H9 (cell line): Measurements from ENCODE around the gene MAD1L1. TPM values are rescaled to one million over a fixed set of nuclear protein-coding genes. Genes with fewer than 3 reads are reported as not detected.
A peak's percentile ranks its signal among the peaks of the same experiment; 100 is the strongest.

ENCODE experiments used
- DNase-seq: peaks from one replicate; pipeline ENCODE4 v3.0.0-alpha.2; 2017
- H2AFZ ChIP-seq: one replicate; pipeline ENCODE4 v1.6.1; 2013; ENCODE audit warnings: mild to moderate bottlenecking, low read length, control low read depth, moderate library complexity
- H2AK5ac ChIP-seq: 2 replicates; pipeline ENCODE4 v1.6.1; 2013; ENCODE audit warnings: low read length, control low read depth, mixed read lengths; ENCODE audit not compliant: insufficient read length
- H2BK120ac ChIP-seq: one replicate; pipeline ENCODE4 v1.6.1; 2013; ENCODE audit warnings: low read depth, mild to moderate bottlenecking, low read length, control low read depth, inconsistent platforms; ENCODE audit not compliant: poor library complexity, severe bottlenecking
- H2BK12ac ChIP-seq: 2 replicates; pipeline ENCODE4 v1.6.1; 2013; ENCODE audit warnings: low read length, control low read depth, mixed read lengths, low read depth; ENCODE audit not compliant: insufficient read length
- H2BK15ac ChIP-seq: 2 replicates; pipeline ENCODE4 v1.6.1; 2013; ENCODE audit warnings: low read depth, low read length, control low read depth
- H2BK20ac ChIP-seq: one replicate; pipeline ENCODE4 v1.6.1; 2013; ENCODE audit warnings: low read depth, mild to moderate bottlenecking, low read length, control low read depth, inconsistent platforms; ENCODE audit not compliant: poor library complexity, severe bottlenecking
- H2BK5ac ChIP-seq: 2 replicates; pipeline ENCODE4 v1.6.1; 2013; ENCODE audit warnings: low read length, control low read depth, mixed read lengths; ENCODE audit not compliant: insufficient read length
- H3K14ac ChIP-seq: 2 replicates; pipeline ENCODE4 v1.6.1; 2013; ENCODE audit warnings: low read length, control low read depth; ENCODE audit not compliant: insufficient read depth
- H3K18ac ChIP-seq: 2 replicates; pipeline ENCODE4 v1.6.1; 2013; ENCODE audit warnings: low read depth, mild to moderate bottlenecking, mixed read lengths, low read length, control low read depth; ENCODE audit not compliant: insufficient read length
- H3K23ac ChIP-seq: 2 replicates; pipeline ENCODE4 v1.6.1; 2013; ENCODE audit warnings: low read length, control low read depth, mixed read lengths, low read depth; ENCODE audit not compliant: insufficient read length
- H3K23me2 ChIP-seq: 2 replicates; pipeline ENCODE4 v1.6.1; 2013; ENCODE audit warnings: low read depth, mild to moderate bottlenecking, mixed read lengths, low read length, control low read depth; ENCODE audit not compliant: insufficient read length, poor library complexity, severe bottlenecking
- H3K27ac ChIP-seq: 2 replicates; pipeline ENCODE4 v1.5.1; 2013; ENCODE audit warnings: low read length, control low read depth, mixed read lengths, low read depth; ENCODE audit not compliant: insufficient read length
- H3K27me3 ChIP-seq: 2 replicates; pipeline ENCODE4 v1.6.1; 2013; ENCODE audit warnings: low read length, control low read depth, inconsistent platforms; ENCODE audit not compliant: insufficient read depth
- H3K4ac ChIP-seq: 2 replicates; pipeline ENCODE4 v1.6.1; 2013; ENCODE audit warnings: low read depth, mild to moderate bottlenecking, control low read depth, inconsistent platforms, low read length, moderate library complexity
- H3K4me1 ChIP-seq: 2 replicates; pipeline ENCODE4 v1.6.1; 2013; ENCODE audit warnings: low read length, control low read depth, inconsistent platforms; ENCODE audit not compliant: insufficient read depth
- H3K4me2 ChIP-seq: 2 replicates; pipeline ENCODE4 v1.6.1; 2013; ENCODE audit warnings: low read length, control low read depth, mixed read lengths; ENCODE audit not compliant: insufficient read length, insufficient read depth
- H3K56ac ChIP-seq: 2 replicates; pipeline ENCODE4 v1.6.1; 2013; ENCODE audit warnings: low read depth, mild to moderate bottlenecking, mixed read lengths, low read length, control low read depth; ENCODE audit not compliant: insufficient read length
- H3K79me1 ChIP-seq: 2 replicates; pipeline ENCODE4 v1.6.1; 2013; ENCODE audit warnings: low read depth, mild to moderate bottlenecking, moderate library complexity, low read length, control low read depth, inconsistent platforms; ENCODE audit not compliant: insufficient read depth, poor library complexity, severe bottlenecking
- H3K79me2 ChIP-seq: 2 replicates; pipeline ENCODE4 v1.6.1; 2013; ENCODE audit warnings: low read length, control low read depth, inconsistent platforms; ENCODE audit not compliant: insufficient read depth
- H3K9ac ChIP-seq: 2 replicates; pipeline ENCODE4 v1.6.1; 2013; ENCODE audit warnings: low read length, control low read depth, mixed read lengths; ENCODE audit not compliant: insufficient read length; ENCODE audit errors: extremely low read depth
- H3K9me3 ChIP-seq: one replicate; pipeline ENCODE4 v1.6.1; 2013; ENCODE audit warnings: low read depth, low read length, inconsistent platforms; ENCODE audit not compliant: control insufficient read depth
- H3T11ph ChIP-seq: one replicate; pipeline ENCODE4 v1.6.1; 2013; ENCODE audit warnings: mild to moderate bottlenecking, low read length, control low read depth, inconsistent platforms
- H4K20me1 ChIP-seq: one replicate; pipeline ENCODE4 v1.6.1; 2013; ENCODE audit not compliant: control insufficient read depth, insufficient read length, insufficient read depth
- H4K5ac ChIP-seq: 2 replicates; pipeline ENCODE4 v1.6.1; 2013; ENCODE audit warnings: low read depth, mild to moderate bottlenecking, mixed read lengths, low read length, control low read depth; ENCODE audit not compliant: insufficient read length
- H4K8ac ChIP-seq: replicated peaks from 2 replicates; pipeline ENCODE4 v1.6.1; 2013; ENCODE audit warnings: low read length, control low read depth, mixed read lengths, low read depth; ENCODE audit not compliant: insufficient read length
- H4K91ac ChIP-seq: 2 replicates; pipeline ENCODE4 v1.6.1; 2013; ENCODE audit warnings: low read depth, mild to moderate bottlenecking, moderate library complexity, mixed read lengths, low read length, control low read depth; ENCODE audit not compliant: insufficient read length
- H3K27ac Mint-ChIP-seq, 3 experiments: 2 replicates in 2 of 3; 3 replicates in 1 of 3; pipeline ENCODE4 v1.8.0; 2020 to 2021; ENCODE audit warnings: mixed read lengths in 3 of 3, mild to moderate bottlenecking in 1 of 3, moderate library complexity in 1 of 3
- H3K27me3 Mint-ChIP-seq: 2 replicates; pipeline ENCODE4 v1.8.0; 2021; ENCODE audit warnings: low read depth, mild to moderate bottlenecking, moderate library complexity, mixed read lengths
- H3K36me3 Mint-ChIP-seq, 3 experiments: 2 replicates in 2 of 3; 3 replicates in 1 of 3; pipeline ENCODE4 v1.8.0; 2020 to 2021; ENCODE audit warnings: low read depth in 3 of 3, mixed read lengths in 3 of 3; ENCODE audit not compliant: insufficient read depth in 1 of 3
- H3K4me1 Mint-ChIP-seq, 2 experiments: 2 replicates each; pipeline ENCODE4 v1.8.0; 2020; ENCODE audit warnings: mixed read lengths in 2 of 2
- H3K4me3 Mint-ChIP-seq, 2 experiments: 2 replicates in 1 of 2; 3 replicates in 1 of 2; pipeline ENCODE4 v1.8.0; 2020 to 2021; ENCODE audit warnings: mild to moderate bottlenecking in 2 of 2, mixed read lengths in 2 of 2, moderate library complexity in 1 of 2
- H3K9me3 Mint-ChIP-seq, 2 experiments: 2 replicates in 1 of 2; 3 replicates in 1 of 2; pipeline ENCODE4 v1.8.0; 2020; ENCODE audit warnings: mild to moderate bottlenecking in 2 of 2, mixed read lengths in 2 of 2, moderate library complexity in 1 of 2
- CTCF ChIP-seq: fragments of 200-600 bp; sonication (generic); conservative IDR thresholded peaks from 3 replicates; pipeline ENCODE4 v1.8.0; 2021; ENCODE audit warnings: antibody characterized with exemption, mild to moderate bottlenecking
- WGBS: extraction: QIAGEN DNeasy Blood & Tissue Kit; methylation state at CpG from one replicate; pipeline ENCODE4 v1.1.7; 2013; ENCODE audit warnings: missing lambda C conversion rate, low lambda C conversion rate, mixed read lengths; ENCODE audit not compliant: insufficient read length; ENCODE audit errors: extremely low coverage; 5-methylcytosine and 5-hydroxymethylcytosine counted together
- total RNA-seq: library from RNA; stranded (reverse); gene quantifications from 2 replicates; pipeline ENCODE4 v1.2.1, GENCODE V29; 2021

The MAD1L1 gene
- total RNA-seq, 1 experiment from 2014 or later = 39.0 TPM

GRCh38 chr7:2114926-2115759, 117.6 kb downstream of the MAD1L1 start:
- no peaks in the 10 kb centered on the region for H3K9me3 Mint-ChIP-seq
- TF ChIP-seq CTCF = no peak
- H4K8ac ChIP-seq = no peak overlapping the region
- no peaks in the 10 kb centered on the region for H3K9me3 ChIP-seq
- H3T11ph ChIP-seq = no peak overlapping the region
- H3K27me3 Mint-ChIP-seq = no peaks in the 10 kb centered on the region; the same call in 1 of the 2 replicates
- H4K91ac ChIP-seq = no peak overlapping the region
- H2BK20ac ChIP-seq = no peak overlapping the region
- H3K4ac ChIP-seq = no peak overlapping the region
- no peak overlapping the region; a peak in 1 of 5 replicates for H3K4me3 Mint-ChIP-seq
- no peak overlapping the region for H2AK5ac ChIP-seq
- no peak overlapping the region for H2AFZ ChIP-seq
- WGBS = no CpG with 5 or more reads among the region's 49 CpGs
- H3K79me2 ChIP-seq = no peaks in the 10 kb centered on the region; the same call in 1 of the 2 replicates
- no peak overlapping the region for H3K27ac ChIP-seq
- H3K27ac Mint-ChIP-seq = peak overlapping the region in 2 of 3 experiments; percentile 62 to 82; a peak in 4 of 7 replicates
- no peak overlapping the region for H3K23ac ChIP-seq
- no peak overlapping the region; the same call in 1 of the 2 replicates for H3K14ac ChIP-seq
- no peaks in the 10 kb centered on the region for H3K4me1 ChIP-seq
- H3K56ac ChIP-seq = no peak overlapping the region
- no peak overlapping the region for H3K9ac ChIP-seq
- H2BK12ac ChIP-seq = no peak overlapping the region
- H3K27me3 ChIP-seq = no peaks in the 10 kb centered on the region
- DNase-seq = no peak
- H2BK5ac ChIP-seq = no peak overlapping the region
- H3K23me2 ChIP-seq = no peaks in the 10 kb centered on the region
- H2BK120ac ChIP-seq = no peak overlapping the region
- no peak overlapping the region for H3K18ac ChIP-seq
- H3K36me3 Mint-ChIP-seq = peaks cover 0 to 18% (median 6%) of the 10 kb centered on the region in 3 experiments; a peak in 4 of 7 replicates
- H4K5ac ChIP-seq = no peak overlapping the region
- H3K4me2 ChIP-seq = no peak overlapping the region
- no peaks in the 10 kb centered on the region for H3K79me1 ChIP-seq
- no peak overlapping the region for H2BK15ac ChIP-seq
- H3K4me1 Mint-ChIP-seq = peaks cover 14 to 26% of the 10 kb centered on the region in 2 experiments
- no peaks in the 10 kb centered on the region for H4K20me1 ChIP-seq
